Astrocyte (in vitro differentiated cells and primary cell): Measurements from ENCODE around the gene HNF4A.

Experiments used
- EZH2 ChIP-seq: IDR thresholded peaks from 2 replicates; pipeline ENCODE4 v1.6.1; 2012; ENCODE audit warnings: mild to moderate bottlenecking, low read length, inconsistent platforms; ENCODE audit not compliant: insufficient read depth
- TF ChIP-seq, protein P1 (sequence below): IDR thresholded peaks from 2 replicates; pipeline ENCODE4 v1.5.1; 2011; ENCODE audit warnings: low read depth, mild to moderate bottlenecking, inconsistent platforms, low read length, moderate library complexity; ENCODE audit not compliant: insufficient read depth

DNA sequence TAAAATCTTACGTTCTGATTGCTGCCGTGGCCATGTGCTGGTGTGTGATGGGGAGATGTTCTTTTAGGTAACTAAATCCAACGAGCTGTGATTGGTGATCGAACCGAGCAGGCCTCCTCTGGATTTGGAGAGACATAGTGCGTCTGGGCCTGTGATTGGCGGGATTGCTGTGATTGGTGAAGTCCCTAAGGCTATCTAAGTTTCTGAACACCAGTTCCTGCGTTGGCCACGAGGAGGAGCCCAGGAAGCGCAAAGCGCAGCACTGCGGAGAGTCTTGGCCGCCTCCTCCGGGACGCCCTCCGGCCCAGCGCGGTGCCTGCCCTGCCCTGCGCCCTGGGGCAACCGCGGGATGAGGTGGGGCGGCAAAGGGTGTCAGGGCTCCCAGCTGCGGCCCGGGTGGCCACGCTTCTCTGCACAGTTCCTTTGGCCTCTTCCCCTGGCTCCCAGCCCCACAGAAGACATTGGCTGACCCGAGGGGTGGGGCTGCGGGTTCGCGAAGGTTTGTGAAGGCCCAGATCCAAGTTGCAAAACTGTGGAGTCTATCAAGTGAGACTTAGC is 33.0 kb downstream of the HNF4A start:
- TF ChIP-seq, protein P1, sequence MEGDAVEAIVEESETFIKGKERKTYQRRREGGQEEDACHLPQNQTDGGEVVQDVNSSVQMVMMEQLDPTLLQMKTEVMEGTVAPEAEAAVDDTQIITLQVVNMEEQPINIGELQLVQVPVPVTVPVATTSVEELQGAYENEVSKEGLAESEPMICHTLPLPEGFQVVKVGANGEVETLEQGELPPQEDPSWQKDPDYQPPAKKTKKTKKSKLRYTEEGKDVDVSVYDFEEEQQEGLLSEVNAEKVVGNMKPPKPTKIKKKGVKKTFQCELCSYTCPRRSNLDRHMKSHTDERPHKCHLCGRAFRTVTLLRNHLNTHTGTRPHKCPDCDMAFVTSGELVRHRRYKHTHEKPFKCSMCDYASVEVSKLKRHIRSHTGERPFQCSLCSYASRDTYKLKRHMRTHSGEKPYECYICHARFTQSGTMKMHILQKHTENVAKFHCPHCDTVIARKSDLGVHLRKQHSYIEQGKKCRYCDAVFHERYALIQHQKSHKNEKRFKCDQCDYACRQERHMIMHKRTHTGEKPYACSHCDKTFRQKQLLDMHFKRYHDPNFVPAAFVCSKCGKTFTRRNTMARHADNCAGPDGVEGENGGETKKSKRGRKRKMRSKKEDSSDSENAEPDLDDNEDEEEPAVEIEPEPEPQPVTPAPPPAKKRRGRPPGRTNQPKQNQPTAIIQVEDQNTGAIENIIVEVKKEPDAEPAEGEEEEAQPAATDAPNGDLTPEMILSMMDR: peak; percentile 75
- no peak for TF ChIP-seq EZH2
